VCaP (cell line): Measurements from ENCODE around the gene HYAL3.

Experiments used
- H3K27ac ChIP-seq: fragments of 450-650 bp; 2 replicates; pipeline ENCODE4 v1.5.1; 2017
- TF ChIP-seq, protein P1 (sequence below): fragments of 450-650 bp; conservative IDR thresholded peaks from 2 replicates; pipeline ENCODE4 v1.5.1; 2017; ENCODE audit warnings: mild to moderate bottlenecking, moderate library complexity

HYAL3 gene

GRCh38 chr3:50297384-50297775, 1.8 kb downstream of the HYAL3 start:
- no peak overlapping the region; the same call in 1 of the 2 replicates for H3K27ac ChIP-seq
- TF ChIP-seq, protein P1, sequence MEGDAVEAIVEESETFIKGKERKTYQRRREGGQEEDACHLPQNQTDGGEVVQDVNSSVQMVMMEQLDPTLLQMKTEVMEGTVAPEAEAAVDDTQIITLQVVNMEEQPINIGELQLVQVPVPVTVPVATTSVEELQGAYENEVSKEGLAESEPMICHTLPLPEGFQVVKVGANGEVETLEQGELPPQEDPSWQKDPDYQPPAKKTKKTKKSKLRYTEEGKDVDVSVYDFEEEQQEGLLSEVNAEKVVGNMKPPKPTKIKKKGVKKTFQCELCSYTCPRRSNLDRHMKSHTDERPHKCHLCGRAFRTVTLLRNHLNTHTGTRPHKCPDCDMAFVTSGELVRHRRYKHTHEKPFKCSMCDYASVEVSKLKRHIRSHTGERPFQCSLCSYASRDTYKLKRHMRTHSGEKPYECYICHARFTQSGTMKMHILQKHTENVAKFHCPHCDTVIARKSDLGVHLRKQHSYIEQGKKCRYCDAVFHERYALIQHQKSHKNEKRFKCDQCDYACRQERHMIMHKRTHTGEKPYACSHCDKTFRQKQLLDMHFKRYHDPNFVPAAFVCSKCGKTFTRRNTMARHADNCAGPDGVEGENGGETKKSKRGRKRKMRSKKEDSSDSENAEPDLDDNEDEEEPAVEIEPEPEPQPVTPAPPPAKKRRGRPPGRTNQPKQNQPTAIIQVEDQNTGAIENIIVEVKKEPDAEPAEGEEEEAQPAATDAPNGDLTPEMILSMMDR: no peak

- TF ChIP-seq, protein P1: no peak
- H3K27ac ChIP-seq: no peak overlapping the region; the same call in 1 of the 2 replicates
Measured at GRCh38 chr3:50296721-50297383, 2.4 kb downstream of the HYAL3 start.

- TF ChIP-seq, protein P1: no peak
- H3K27ac ChIP-seq: no peak overlapping the region
Measured at GRCh38 chr3:50295553-50296431, 3.4 kb downstream of the HYAL3 start.

DNA sequence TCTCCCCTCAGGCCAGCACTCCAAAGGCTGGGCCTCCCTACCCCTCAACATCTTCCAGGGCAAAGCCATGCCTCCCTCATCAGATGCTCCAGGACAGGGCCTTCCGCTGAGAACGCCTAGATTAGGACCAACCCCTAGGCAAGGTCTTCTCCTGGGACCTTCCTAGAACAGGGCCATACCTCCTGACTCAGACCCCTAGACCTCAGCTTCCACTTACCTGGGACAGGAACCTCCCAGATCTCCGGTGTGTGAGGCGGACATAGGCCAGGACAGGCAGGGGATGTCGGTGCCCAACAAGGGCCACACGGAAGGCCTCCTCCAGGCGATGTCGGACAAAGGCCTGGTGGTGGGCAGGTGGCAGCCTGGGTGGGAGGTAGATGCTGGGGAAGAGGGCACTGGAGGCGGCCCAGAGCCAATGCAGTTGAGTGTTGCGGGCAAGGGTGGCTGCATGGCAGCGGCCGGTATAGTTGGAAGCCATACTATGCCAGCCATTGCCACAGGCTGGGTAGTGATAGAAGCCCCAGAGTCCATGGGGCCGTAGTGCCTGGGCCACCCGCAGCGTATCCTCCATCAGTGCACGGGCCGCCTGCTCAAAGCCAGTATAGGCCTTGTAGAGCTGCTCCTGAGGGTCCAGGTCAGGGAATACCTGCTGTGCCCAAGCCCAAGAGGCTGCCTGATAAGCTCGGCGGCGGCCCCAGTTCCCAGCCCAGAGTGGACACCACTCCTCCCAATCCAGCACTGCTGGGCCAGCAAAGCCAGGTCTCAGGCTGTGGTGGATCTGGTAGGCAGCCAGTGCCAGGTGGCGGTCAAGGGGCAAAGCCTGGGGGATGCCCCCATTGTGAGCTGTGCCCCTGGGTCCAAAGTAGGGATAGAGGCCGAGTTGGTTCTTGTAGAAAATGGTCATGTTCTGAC, 4.5 kb downstream of the HYAL3 start:
- TF ChIP-seq, protein P1: no peak
- no peak overlapping the region for H3K27ac ChIP-seq

DNA sequence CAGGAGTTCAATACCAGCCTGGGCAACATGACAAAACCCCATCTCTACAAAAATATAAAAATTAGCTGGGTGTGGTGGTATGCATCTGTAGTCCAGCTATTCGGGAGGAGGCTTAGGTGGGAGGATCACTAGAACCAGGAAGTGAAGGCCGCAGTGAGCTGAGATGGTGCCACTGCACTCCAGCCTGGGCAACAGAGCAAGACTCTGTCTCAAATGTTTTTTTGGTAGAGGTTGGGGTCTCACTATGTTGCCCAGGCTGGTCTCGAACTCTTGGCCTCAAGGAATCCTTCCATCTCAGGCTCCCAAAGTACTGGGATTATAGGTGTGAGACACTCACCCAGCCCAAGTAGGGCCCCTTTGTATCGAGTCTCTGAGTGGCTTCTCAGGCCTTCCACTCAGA, 5.1 kb downstream of the HYAL3 start:
- TF ChIP-seq, protein P1: no peak
- H3K27ac ChIP-seq: no peak overlapping the region

- peak overlapping the region; percentile 99 for H3K27ac ChIP-seq
- TF ChIP-seq, protein P1: no peak
Measured at GRCh38 chr3:50293079-50293801, 6.0 kb downstream of the HYAL3 start.
